Activated effector memory CD4-positive, alpha-beta T cell treated with Interleukin-2 at 50 U/mL for 16 hours (primary cell): ENCODE results near the gene ANGPTL8.
A peak's percentile ranks its signal among the peaks of the same experiment; 100 is the strongest.

Source experiments
- DNase-seq: peaks from one replicate; pipeline ENCODE4 v3.0.0-alpha.2; 2020

The ANGPTL8 gene

DNA sequence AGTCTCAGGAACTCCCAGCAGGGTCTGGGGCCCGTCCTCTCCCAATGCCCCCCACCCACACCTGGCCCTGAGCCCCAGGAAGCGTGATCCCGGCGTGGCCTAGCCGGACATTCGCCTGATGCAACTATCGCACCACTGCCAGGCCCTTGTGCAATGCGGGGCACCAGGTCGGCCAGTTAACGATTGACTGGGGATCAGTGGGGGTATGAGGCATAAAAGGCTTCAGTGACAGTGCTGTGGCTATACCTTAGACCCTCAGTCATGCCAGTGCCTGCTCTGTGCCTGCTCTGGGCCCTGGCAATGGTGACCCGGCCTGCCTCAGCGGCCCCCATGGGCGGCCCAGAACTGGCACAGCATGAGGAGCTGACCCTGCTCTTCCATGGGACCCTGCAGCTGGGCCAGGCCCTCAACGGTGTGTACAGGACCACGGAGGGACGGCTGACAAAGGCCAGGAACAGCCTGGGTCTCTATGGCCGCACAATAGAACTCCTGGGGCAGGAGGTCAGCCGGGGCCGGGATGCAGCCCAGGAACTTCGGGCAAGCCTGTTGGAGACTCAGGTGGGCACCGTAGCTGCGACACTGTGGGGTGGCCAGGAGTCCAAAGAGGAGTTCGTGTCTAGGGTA, at the start of gene ANGPTL8:
Gene ANGPTL8, plus strand, starts transcription at position 243 of the 624 bp plus-strand sequence. Its CDS starts 19 bp downstream, at position 262.
- DNase-seq, result no peak

DNA sequence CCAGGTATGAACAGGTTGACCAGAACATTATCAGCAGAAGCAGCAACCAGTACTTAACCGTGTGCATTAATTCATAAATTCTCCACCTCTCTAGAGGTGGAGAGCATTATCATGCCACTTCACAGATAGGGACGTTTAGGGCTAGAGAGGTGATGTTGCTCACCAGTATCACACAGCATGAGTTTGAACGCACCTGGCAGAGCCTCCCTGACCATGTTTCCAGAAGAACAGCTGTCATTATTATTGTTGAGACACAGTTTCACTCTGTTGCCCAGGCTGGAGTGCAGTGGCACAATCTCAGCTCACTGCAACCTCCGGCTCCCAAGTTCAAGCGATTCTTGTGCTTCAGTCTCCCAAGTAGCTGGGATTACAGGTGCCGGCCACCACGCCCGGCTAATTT, 48.9 kb upstream of the ANGPTL8 start:
- DNase-seq, result no peak

GRCh38 chr19:11191273-11191755, 48.1 kb upstream of the ANGPTL8 start:
- no peak for DNase-seq

DNA sequence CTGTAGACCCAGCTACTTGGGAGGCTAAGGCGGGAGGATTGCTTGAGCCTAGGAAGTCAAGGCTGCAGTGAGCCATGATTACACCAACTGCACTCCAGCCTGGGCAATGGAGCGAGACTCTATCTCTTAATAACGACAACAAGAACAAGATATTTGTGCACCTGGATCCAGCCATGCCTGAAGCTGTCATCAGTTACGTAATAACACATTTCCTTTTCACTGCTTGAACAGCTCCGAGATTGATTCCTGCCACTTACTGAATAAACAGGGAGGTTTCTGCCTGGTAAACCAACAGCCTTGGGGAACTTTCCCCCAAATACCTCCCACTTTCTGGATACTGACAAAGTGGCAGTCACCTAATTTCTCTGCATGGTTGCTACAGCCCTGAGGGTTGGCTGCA, 47.5 kb upstream of the ANGPTL8 start:
- DNase-seq, result no peak

- DNase-seq, result no peak
These were observed 46.2 kb upstream of the ANGPTL8 start for GRCh38 chr19:11192957-11193939.

DNA sequence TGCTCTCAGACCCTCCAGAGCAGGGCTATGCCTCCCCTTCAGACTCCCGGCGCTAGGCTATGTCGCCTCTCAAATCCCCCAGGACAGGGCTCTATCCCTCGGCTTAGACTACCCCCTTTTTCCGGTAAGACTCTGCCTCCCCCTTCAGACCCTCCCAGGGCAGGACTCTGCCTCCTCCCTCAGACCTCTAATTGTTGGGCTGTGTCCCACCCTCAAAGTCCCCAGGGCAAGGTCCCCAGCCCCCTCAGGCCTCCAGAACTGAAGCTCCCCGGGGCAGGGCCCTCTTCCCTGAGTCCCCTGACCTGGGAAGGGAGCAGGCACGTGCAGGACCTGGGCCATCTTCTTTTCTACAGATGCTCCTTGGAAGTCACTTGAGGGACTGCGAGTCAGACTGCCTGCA, 45.2 kb upstream of the ANGPTL8 start:
- no peak for DNase-seq

DNA sequence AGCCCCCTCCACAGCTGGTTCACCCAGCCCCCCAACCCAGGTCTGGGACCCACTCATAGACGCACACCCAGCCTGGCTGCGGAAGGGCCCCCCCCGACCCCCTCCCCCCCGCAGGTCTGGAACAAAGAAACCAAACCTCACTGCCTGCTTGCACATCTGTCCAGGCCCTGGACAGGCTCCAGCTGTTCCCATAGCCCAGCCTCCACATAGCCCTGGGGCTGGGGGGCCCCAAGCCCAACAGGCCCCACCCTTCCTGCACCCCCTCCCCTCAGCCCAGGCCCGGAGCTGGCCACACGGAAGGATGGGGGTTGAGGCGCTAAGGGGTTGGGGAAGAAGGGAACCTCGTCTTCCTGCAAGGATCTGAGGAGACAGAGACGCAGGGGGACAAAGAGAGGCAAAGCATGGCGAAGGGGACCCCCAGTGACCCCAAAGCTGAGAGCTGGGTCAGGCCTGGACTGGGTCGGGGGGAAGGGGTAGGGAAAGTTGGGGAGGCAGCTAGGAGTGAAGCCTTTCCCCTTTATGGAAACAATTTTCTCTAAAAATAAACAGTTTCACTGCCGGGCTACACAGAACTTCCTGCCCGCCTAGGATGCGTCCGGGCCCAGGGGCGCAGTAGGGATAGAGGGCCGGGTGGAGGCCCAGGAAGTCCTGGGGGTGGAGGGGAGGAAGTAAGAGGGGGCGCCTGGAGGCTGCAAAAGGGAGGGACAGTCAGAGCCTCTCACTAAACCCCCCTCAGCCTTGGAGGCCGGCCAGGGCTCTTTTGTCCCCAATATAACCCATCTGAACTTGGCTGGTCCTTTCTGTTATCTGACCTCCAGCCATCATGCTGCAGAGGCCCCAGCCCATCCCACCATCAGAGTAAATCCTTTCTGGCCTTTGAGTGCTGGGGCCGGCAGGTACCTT, 44.5 kb upstream of the ANGPTL8 start:
- DNase-seq, result no peak

- no peak for DNase-seq
These were observed 43.7 kb upstream of the ANGPTL8 start for GRCh38 chr19:11195681-11196080.

DNA sequence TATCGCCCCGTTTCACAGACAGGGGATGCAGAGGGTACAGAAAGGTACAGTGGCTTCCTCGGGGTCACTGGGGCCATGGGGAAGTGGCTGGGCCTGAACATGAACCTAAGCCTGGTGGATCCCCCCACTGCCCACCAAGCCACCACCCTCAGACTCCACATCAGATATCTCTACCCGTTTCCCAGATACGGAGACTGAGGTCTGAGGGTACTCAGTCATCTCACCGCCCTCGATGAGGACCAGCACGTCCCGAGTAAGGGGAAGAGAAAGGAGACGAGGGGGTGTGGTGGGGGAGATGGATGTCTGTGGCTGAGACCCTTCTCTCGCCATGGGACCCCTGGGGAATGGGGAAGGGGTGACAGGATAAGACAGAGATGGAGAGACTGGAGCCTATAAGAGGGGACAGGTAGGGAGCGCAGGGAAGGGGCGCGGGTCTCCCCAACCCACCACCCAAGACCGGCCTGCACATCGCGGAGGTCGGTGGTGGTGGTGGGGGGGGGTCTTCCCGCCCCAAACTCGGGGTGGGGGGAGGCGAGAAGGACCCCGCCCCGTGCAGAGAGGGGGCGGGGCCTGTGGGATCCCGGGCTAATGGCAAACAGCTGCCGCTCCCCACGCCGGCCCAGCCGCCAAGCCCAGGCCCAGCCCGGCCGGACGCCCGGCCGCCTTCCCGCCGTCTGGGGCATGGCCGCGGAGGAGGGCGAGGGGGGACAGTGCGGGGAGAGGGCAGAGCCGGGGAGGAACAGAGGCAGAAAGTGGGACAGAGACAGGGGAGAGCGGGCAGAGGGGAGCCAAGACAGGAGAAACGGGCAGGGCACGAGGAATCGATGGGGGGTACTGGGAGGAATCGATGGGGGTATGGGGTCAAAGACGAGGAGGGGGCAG, 42.8 kb upstream of the ANGPTL8 start:
- DNase-seq, result no peak

DNA sequence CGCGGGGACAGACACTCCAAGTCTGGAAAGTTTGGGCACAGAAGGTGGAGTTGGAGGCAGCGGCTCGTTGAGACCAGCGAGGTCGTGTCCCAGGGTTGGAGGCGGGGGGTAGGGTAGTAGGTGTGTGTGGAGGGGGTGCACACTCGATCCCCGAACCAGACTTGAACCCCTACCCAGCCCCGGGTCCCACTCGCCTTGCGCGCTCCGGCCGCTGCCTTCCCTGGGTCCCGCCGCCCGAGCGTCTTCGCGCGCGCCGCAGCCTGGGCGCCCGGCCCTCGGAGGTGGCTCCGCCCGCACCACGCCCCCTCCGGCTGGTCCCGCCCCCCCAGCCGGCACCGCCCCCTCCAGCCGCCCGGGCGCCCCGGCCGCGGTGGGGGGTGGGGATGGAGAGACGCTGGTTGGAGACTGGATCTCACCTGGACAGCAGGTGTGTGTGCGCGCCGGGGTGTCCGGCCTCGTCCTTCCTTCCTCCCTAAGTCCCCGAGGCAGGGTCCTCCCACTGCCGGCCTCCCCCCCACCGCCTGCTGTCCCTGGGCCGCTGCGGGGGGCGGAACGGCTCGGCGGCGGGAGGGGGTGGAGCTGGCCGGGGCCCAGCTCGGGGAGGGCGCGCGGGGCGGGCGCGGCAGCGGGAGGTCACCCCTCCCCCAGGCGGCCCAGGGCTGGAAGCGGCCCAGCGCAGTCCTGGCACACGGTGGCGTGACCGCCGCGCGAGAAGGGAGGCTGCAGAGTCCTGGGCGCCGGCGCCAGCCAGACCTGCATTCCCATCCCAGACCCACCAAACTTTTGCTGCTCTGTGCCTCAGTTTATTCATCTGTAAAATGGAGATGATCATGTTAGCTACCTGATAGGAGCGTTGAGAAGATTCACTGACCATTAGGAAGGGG, 41.9 kb upstream of the ANGPTL8 start, which contains the start of gene KANK2:
Gene KANK2, minus strand, starts transcription at position 255 of the 884 bp plus-strand sequence. CDS start 3,034 bp downstream, outside the sequence.
- DNase-seq, result peak; percentile 66

GRCh38 chr19:11198175-11198534, 41.3 kb upstream of the ANGPTL8 start:
- DNase-seq, result no peak

- no peak for DNase-seq
These were observed 40.5 kb upstream of the ANGPTL8 start for GRCh38 chr19:11198769-11199424.

DNA sequence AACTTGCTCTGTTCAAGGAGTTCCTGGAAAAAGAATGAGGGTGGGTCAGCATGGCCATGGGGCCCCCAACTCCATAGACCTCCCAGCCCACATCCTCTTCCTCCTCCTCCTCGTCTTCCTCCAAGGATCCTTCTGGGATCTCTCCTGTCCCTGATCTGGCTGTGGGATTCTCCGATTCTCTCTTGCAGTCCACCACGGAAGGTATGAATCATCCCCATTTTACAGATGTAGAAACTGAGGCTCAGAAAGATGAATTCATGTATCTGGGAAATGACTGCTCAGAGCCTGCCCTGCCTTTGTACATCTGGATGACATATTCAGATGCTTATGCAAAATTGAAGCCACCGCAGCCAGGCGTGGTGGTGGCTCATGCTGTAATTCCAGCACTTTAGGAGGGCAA, 39.9 kb upstream of the ANGPTL8 start:
- no peak for DNase-seq

DNA sequence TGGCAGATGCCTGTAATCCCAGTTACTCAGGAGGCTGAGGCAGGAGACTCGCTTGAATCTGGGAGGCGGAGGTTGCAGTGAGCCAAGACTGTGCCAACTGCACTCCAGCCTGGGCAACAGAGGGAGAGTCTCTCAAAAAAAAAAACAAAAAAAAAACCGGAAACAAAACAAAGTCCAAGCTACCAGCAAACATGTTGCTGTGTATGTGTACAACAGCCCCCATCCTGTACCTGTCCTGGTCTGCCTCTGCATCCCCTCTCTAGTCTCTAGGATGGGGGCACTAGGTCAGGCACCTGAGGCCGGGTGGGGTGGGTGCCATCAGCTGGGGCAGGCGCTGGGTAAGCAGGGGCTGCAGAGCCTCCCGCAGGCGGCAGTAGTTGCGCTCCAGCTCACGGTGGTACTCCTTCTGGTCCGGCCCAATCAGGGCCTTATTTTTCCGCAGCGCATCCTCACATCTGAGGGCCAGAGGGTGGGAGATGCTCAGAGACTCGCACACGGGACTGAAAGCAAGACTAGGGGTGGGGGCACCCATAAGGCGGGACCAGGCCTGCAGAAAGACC, 39.3 kb upstream of the ANGPTL8 start:
- no peak for DNase-seq

DNA sequence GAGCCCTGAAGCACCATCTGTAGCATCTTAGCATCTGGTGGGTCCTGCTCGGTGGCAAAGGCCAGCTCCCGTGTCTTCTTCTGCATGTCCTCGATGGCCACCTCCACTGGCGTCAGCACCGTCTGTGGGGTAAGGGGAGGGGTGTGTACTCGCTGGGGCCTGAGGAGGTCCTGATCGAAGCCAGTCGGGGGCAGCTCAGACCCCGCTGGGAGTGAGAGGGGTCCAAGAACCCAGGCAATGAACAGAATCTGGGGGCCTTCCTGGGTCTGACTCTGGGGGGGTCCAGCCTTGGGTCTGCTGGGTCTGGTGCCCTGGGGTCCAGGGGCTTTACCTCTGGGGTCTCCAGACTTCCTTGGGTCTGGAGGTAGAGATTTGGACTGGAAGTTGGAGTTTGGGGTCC, 38.5 kb upstream of the ANGPTL8 start:
- no peak for DNase-seq

DNA sequence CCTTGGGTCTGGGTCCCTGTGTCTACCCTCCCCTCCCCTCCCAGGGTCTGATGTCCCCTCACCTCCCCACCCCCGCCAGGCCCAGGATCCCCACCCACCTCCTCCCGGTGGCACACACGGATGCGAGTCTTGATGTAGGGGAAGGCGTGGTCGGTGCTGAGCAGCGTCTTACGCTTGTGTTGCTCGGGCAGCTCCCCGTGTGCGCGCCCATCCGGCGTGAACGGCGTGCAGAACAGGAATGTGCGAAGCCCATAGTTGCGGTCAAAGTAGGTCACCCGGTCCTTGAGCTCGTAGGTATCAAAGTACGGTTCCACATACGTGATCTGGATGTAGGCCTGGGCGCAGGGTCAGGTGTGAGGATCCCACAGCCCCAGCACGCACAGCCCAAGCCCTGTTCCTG, 37.6 kb upstream of the ANGPTL8 start:
- no peak for DNase-seq

GRCh38 chr19:11202488-11203193, 36.8 kb upstream of the ANGPTL8 start:
- no peak for DNase-seq

GRCh38 chr19:11203194-11204075, 36.0 kb upstream of the ANGPTL8 start:
- DNase-seq, result peak; percentile 7
